Activated naive CD4-positive, alpha-beta T cell treated with anti-CD3 and anti-CD28 coated beads, Interleukin-2, amount 50 U/mL, for 72 hours (primary cell): ENCODE results near the gene ILK. TPM values are rescaled to one million over a fixed set of nuclear protein-coding genes. Genes with fewer than 3 reads are reported as not detected.
A peak's percentile ranks its signal among the peaks of the same experiment; 100 is the strongest.

Experiments used
- ATAC-seq, 2 donors: fragments of 150-1000 bp; cut with Tn5 transposase; 2 replicates each; pipeline ENCODE4 v1.10.0; 2021; ENCODE audit warnings: mild to moderate bottlenecking in 2 of 2, moderate library complexity in 2 of 2
- DNase-seq, 2 donors: peaks; one replicate each; pipeline ENCODE4 v3.0.0; 2021 to 2022; ENCODE audit warnings: low spot score in 2 of 2
- H3K27ac Mint-ChIP-seq, 2 donors: one replicate each; pipeline ENCODE4 v1.8.0; 2022; ENCODE audit warnings: mild to moderate bottlenecking in 2 of 2, mixed read lengths in 2 of 2
- H3K36me3 Mint-ChIP-seq, 2 donors: one replicate each; pipeline ENCODE4 v1.8.0; 2022; ENCODE audit warnings: mixed read lengths in 2 of 2
- H3K9me3 Mint-ChIP-seq, 2 donors: one replicate each; pipeline ENCODE4 v1.8.0; 2022; ENCODE audit warnings: mixed read lengths in 2 of 2
- total RNA-seq, 2 donors: library from RNA; stranded (reverse); gene quantifications; one replicate each; pipeline ENCODE4 v1.2.3, GENCODE V29; 2022

ILK gene
- total RNA-seq, 2 donors from 2014 or later: 72.1 to 99.7 TPM

DNA sequence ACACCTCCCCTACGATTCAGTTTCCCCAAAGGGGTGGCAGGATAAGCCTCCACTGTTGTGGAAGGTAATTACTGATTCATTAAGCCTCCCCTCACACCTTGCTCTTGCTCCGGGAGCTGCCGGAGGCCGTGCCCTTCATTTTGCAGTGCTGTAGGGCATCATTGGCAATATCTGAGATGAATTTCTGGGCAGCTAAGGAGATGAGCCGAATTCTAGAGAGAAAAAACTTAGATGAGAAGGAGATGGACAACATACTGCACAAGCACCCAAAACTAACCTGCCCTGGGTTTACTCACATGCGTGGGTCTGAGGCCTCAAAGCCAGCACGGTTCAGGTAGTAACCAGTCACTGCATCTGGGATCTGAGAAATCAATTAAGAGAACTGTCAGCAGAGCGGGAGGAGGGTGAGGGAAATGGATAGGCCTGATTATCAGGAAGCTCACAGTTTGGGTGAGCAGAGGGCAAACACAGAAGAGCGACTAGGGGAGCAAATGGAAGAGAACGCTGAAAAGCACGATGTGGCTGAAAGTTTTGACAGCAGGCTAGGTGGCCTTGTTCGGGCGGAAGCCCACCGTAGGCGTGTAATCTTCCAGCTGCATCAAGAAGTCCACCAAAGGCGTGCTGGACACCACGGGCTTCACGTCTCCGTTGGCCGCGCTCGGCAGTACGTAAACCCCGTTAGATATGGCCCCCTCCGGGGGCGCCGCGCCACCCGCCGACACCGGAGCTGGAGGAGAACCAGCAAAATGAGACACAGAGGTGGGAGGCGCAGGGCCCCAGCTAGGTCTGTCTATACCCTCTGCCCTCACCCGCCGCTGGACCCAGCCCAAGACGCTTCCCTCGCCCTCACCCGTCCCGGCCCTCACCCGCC, 7.8 kb downstream of the ILK start:
- no peaks in the 10 kb centered on the region for H3K9me3 Mint-ChIP-seq
- ATAC-seq: peak in 1 of 2 donors; percentile 4

GRCh38 chr11:6611963-6612212, 8.3 kb downstream of the ILK start:
- no peak for DNase-seq
- peaks cover 27 to 38% of the 10 kb centered on the region in 2 donors for H3K36me3 Mint-ChIP-seq
- no peaks in the 10 kb centered on the region for H3K9me3 Mint-ChIP-seq
- H3K27ac Mint-ChIP-seq: no peak overlapping the region
- peak in 1 of 2 donors; percentile 16 for ATAC-seq

More for the DNA sequence above, 7.8 kb downstream of the ILK start:
- peak overlapping the region in 1 of 2 donors; percentile 96 for H3K27ac Mint-ChIP-seq
- peaks cover 27 to 38% of the 10 kb centered on the region in 2 donors for H3K36me3 Mint-ChIP-seq
- peak in 1 of 2 donors; percentile 52 for DNase-seq

- peak; percentile 86 to 93 for ATAC-seq
- Mint-ChIP-seq H3K36me3 (peaks cover 27 to 38% of the 10 kb centered on the region in 2 donors), H3K27ac (peak within 1 kb of the TSS in 1 of 2 donors; percentile 96), H3K9me3 (no peaks in the 10 kb centered on the region)
- DNase-seq: peak; percentile 93 to 94
These were observed 8.9 kb downstream of the ILK start, which contains the start of gene TAF10 for GRCh38 chr11:6612213-6613041. Gene TAF10 (minus strand): TSS chr11:6612216. CDS start chr11:6612189, 27 bp downstream.

DNA sequence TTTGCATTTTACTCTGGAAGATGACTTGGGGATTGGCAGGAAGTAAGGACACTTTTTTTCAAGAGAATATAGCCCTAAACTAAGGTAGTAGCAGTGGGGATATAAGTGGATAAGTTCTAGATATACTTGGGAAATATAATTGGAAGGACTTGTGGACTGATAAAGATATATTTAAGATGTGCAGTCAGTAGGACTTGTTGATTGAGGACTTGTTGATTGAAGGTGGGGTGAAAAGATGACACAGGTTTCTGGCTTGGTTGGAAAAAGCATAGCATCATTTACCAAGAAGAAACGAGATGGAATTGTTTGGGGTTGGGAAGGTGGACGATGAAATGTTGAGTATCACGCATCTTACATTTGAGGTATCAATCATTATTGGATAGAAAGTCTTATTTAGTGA, 9.9 kb downstream of the ILK start:
- DNase-seq (no peak), ATAC-seq (no peak)
- H3K36me3 Mint-ChIP-seq: peaks cover 27 to 38% of the 10 kb centered on the region in 2 donors
- H3K9me3 Mint-ChIP-seq: no peaks in the 10 kb centered on the region
- no peak overlapping the region for H3K27ac Mint-ChIP-seq

- peaks cover 19 to 32% of the 10 kb centered on the region in 2 donors for H3K36me3 Mint-ChIP-seq
- peak in 1 of 2 donors; percentile 44 for DNase-seq
- peak overlapping the region in 1 of 2 donors; percentile 11 for H3K27ac Mint-ChIP-seq
- no peaks in the 10 kb centered on the region for H3K9me3 Mint-ChIP-seq
- ATAC-seq: no peak
These were observed 10.9 kb downstream of the ILK start for GRCh38 chr11:6614446-6614845.

GRCh38 chr11:6615046-6615445, 11.5 kb downstream of the ILK start:
- peak overlapping the region in 1 of 2 donors; percentile 11 for H3K27ac Mint-ChIP-seq
- ATAC-seq (no peak), DNase-seq (peak in 1 of 2 donors; percentile 33)
- peaks cover 13 to 26% of the 10 kb centered on the region in 2 donors for H3K36me3 Mint-ChIP-seq
- no peaks in the 10 kb centered on the region for H3K9me3 Mint-ChIP-seq

DNA sequence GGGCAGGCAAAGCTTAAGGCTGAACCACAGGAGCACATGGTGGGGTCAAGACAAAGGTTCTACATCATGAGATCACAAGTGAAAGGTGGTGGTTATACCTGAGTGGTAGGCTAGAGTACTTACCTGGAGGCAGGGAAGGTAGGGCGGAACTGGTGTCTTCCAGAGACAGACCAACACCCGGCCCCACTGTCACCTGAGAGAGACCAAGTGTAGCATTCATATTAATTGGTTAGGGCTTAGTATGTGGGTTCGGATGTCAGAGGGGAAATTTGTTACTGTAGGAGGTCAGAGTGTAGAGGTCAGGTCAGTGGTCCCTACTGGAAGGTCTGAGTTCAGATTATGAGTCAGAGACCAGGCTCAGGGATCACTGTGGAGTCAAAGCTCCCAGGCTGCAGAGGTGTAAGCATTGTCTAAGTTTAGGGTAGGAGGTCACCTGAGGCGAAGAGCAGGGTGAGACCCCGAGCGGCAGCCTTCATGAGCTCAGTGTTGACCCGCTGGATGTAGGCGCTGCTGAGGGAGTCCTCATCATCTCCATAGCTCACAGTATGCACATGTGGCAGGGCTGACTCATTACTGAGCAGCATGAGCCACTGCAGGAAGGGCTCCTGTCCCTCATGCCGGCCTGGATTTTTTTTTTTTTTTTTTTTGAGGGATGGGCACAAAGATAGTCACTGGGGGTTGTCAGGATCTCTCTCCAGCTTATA, 12.5 kb downstream of the ILK start:
- no peaks in the 10 kb centered on the region for H3K9me3 Mint-ChIP-seq
- DNase-seq (peak in 1 of 2 donors; percentile 52), ATAC-seq (no peak)
- H3K36me3 Mint-ChIP-seq: peaks cover 6 to 16% of the 10 kb centered on the region in 2 donors
- peak overlapping the region in 1 of 2 donors; percentile 9 for H3K27ac Mint-ChIP-seq

- H3K27ac Mint-ChIP-seq: peak overlapping the region in 1 of 2 donors; percentile 9
These were observed 13.1 kb downstream of the ILK start for GRCh38 chr11:6616596-6617250.

GRCh38 chr11:6617315-6617781, 13.8 kb downstream of the ILK start:
- no peaks in the 10 kb centered on the region for H3K9me3 Mint-ChIP-seq
- H3K36me3 Mint-ChIP-seq: peaks cover 0 to 11% of the 10 kb centered on the region in 2 donors
- no peak for ATAC-seq
- no peak overlapping the region for H3K27ac Mint-ChIP-seq
- DNase-seq: peak in 1 of 2 donors; percentile 51

More at GRCh38 chr11:6616596-6617250, 13.1 kb downstream of the ILK start:
- DNase-seq (peak in 1 of 2 donors; percentile 50), ATAC-seq (no peak)
- Mint-ChIP-seq H3K36me3 (peaks cover 0 to 11% of the 10 kb centered on the region in 2 donors), H3K9me3 (no peaks in the 10 kb centered on the region)

DNA sequence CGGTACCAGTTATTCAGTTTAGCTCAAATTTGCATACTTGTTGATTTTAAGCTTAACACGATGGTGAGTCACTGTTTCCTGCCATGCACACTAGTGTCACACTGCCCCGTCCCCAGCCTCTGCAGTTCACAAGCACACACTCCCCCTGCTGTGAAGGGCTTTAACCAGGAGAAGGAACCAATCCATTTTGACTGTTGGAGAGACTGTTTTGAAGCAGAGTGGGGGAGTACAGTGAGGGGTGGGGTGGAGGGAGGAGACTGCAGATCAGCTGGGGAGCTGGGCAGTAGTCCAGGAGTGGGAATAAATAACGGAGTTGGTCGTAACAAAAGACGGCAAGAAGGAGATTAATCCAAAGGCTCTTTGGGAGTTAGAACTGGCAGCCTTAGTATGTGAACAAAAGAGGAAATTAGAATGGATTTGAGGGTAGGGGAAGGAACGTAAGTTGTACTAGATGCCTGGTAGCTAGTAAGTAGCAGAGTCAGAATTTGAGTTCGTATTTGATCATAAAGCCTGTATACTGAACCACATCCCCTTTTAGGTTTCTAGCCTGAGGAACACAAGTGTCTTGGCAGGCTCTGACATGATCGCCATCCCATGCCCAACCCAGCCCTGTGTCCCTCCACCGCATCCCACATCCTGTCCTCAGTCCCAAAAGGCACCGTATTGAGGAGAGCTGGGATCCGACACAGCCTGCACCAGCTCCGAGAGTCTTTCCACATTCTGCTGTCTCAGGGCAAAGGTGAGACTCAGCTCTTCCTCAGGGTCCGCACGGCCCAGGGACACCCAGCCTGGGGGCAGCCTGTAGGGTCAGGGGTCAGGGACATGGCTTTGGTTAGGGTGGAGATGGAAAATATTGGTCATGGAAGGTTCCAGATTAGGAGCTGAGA, 14.8 kb downstream of the ILK start:
- Mint-ChIP-seq H3K27ac (no peak overlapping the region), H3K36me3 (peaks cover 0 to 11% of the 10 kb centered on the region in 2 donors), H3K9me3 (no peaks in the 10 kb centered on the region)
- peak; percentile 45 to 72 for DNase-seq
- ATAC-seq: peak; percentile 55 to 57

- H3K36me3 Mint-ChIP-seq: peaks cover 0 to 11% of the 10 kb centered on the region in 2 donors
- H3K9me3 Mint-ChIP-seq: no peaks in the 10 kb centered on the region
- peak; percentile 90 to 92 for DNase-seq
- H3K27ac Mint-ChIP-seq: no peak within 1 kb of the TSS
- ATAC-seq: peak; percentile 92 to 97
These were observed 15.6 kb downstream of the ILK start, which contains the start of gene TPP1 for GRCh38 chr11:6619004-6619745. Gene TPP1 (minus strand): TSS chr11:6619422. CDS start chr11:6619400, 22 bp downstream.

- ATAC-seq (no peak), DNase-seq (no peak)
- Mint-ChIP-seq H3K27ac (no peak overlapping the region), H3K9me3 (no peaks in the 10 kb centered on the region), H3K36me3 (peaks cover 0 to 4% of the 10 kb centered on the region in 2 donors)
These were observed 17.1 kb downstream of the ILK start for GRCh38 chr11:6620636-6621035.

DNA sequence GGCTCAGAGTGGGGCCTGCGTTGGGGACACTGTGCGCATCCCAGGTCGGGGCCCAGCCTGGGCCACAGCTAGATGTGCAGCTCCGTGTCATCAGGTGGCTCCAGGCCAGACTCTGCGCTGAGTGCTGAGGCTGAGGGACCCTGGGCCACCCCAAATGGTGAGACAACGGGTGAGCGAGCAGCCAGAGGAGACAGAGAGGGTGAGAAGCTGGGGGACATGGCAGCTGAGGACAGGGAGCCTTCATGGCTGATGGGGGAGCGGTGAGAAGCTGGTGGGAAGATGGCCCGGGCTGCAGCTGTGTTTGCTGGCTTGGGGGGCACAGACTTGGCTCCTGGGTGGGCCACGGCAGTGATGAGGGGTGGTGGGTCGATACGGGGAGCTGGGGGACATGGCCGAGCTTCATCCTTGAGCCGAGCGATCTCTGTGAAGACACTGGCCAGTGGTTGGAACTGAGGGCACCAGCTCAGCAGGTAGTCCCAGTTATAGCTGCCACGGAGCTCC, 18.2 kb downstream of the ILK start:
- no peaks in the 10 kb centered on the region for H3K36me3 Mint-ChIP-seq
- H3K27ac Mint-ChIP-seq: peak overlapping the region in 1 of 2 donors; percentile 1
- no peaks in the 10 kb centered on the region for H3K9me3 Mint-ChIP-seq
- DNase-seq: no peak
- ATAC-seq: no peak
